Effector CD4-positive, alpha-beta T cell (primary cell): ENCODE data around the gene GPR75.
"Not testable (repeated sequence)": the region's sequence is repeated elsewhere in the genome, so short reads cannot be mapped to it uniquely, and the experiment has no call there.

Experiments
- DNase-seq: peaks from one replicate; pipeline ENCODE4 v3.0.0-alpha.2; 2020

Gene GPR75

DNA sequence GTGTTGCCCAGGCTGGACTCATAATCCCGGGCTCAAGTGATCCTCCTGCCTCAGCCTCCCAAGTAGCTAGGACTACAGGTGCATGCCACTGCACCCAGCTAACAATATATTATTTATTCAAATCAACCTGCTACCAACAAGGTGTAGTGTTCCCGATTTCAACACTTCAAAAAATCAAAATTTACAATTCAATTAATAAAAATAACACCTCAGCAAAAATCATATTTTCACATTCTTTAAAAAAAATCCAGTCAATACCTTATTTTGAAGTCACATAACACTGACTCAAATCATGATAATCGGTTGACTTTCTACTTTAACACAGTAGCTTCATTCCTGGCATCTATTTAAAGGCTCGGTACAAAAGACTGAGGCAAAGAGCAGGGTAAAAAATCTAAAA, 7.2 kb downstream of the GPR75 start:
- no peak for DNase-seq

DNA sequence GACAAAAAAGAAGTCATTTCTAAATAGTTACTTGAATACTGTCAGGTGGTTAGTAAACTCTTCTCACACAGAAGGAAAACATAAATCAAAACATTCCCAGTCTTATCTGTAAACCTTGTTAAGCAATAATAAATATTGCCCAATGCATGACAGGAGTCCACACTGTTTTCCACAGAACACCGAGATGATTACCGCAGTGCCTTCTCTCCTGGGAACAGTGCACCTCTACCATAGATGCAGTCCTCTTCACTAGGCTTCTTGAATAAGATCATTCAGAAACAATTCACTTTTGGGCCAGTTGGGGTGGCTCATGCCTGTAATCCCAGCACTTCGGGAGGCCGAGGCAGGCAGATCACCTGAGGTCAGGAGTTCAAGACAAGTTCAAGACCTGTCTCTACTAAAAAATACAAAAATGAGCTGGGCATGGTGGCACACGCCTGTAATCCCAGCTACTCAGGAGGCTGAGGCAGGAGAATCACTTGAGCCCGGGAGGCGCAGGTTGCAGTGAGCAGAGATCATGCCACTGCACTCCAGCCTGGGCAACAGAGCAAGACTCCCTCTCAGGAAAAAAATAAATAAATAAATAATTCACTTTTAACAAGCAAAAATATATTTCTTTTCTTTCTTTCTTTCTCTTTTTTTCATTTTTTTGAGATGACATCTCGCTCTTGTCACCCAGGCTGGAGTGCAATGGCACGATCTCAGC, 8.6 kb downstream of the GPR75 start:
- DNase-seq = not testable (repeated sequence)

DNA sequence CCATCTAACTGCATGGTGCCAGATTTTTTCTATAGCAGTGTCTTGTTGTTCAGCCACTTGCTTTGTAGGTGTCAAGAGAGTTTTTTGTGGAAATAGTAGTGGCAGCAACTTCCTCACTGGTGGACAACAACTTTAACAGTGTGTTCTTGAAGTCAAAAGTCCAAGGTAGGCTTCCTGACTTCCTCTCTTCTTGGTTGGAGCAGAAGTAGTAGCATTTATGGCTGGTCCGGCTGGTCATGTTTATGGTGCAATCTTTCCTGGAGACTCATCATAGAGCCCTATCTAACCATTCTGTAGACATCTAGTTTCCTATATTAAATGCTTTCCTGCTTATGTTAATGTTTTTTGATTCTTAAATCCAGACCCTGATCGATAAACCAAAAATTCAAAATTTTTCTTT, 11.7 kb downstream of the GPR75 start:
- DNase-seq = no peak

DNA sequence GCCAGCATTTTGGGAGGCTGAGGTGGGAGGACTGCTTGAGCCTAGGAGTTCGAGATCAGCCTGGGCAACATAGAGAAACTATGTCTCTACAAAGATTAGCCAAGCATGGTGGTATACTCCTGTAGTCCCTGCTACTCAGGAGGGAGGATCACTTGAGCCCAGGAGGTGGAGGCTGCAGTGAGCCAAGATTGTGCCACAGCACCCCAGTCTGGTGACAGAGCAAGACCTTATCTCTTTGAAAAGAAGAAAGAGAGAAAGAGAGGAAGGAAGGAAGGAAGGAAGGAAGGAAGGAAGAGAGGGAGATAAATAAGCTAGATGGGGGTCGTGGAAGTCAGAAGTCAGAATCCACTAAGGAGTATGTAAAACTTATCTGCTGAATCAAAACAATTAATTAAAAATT, 16.2 kb downstream of the GPR75 start:
- DNase-seq = no peak

DNA sequence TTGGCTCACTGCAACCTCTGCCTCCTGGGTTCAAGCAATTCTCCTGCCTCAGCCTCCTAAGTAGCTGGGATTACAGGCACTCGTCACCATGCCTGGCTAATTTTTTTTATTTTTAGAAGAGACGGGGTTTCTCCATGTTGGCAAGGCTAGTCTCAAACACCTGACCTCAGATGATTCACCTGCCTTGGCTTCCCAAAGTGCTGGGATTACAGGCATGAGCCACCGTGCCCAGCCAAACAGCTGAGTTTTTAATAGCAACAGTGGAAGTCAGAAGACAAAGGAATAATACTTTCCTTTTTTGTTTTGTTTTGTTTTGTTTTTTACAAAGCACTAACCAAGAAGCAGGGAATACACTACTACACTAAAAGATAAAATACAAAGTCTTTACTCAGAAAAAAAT, 16.9 kb downstream of the GPR75 start:
- DNase-seq = no peak

- DNase-seq = not testable (repeated sequence)
These were observed 18.1 kb downstream of the GPR75 start for GRCh38 chr2:53841651-53842050.

DNA sequence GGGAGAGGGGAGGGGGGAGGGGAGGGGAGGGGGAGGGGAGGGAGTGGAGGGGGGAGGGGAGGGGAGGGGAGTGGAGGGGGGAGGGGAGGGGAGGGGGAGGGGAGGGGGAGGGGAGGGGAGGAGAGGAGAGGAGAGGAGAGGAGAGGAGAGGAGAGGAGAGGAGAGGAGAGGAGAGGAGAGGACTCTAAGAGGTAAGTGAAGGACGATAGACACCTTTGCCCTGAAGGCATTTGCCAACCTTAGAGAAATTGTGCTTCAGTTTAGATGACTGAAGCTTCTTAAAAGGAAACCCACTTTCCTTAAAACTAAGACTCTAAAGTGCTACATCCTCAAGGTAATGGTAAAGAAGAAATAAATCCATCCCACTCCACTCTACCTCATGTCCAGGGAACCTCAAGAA, 19.2 kb downstream of the GPR75 start:
- DNase-seq = no peak

DNA sequence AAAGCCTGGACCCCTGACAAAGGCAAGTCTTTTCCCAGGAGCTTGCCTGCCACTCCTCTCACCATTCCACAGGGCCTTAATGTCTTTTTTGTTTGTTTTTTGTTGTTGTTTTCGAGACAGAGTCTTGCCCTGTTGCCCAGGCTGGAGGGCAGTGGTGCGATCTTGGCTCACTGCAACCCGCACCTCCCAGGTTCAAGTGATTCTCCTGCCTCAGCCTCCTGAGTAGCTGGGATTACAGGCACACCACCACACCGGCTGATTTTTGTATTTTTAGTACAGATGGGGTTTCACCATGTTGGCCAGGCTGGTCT, 29.8 kb downstream of the GPR75 start:
- not testable (repeated sequence) for DNase-seq

DNA sequence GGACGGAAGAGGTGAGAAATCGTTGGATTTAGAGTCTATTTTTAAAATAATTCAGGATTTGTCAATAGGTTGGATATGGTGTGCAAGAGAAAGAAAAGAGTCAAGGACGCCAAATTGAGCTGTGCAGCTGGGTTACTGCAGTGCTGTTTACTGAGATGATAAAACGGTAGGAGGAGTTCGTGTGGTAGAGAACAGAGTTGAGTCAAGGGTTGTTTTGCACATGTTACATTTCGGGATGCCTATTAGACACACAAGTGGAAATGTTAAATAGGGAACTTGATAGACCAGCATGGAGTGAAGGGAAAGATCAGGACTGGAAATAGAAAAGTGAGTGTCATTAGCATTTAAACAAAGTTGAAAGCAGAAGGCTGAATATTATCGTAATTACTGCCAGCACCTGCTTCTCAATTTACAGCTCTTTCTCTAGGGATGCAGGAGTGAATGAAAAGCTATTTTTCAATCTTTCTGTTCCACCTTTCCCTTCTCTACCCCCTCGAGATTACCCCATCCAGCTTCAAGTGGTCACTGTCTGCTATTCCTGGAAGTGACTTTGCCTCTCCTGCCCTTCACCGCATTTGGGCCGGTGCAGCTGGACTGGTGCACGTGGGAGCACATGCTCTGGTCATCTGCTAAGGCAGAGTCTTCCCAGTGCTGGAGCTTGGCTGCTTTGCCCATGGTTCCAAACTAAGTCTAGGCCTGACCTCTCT, 30.3 kb downstream of the GPR75 start:
- DNase-seq = no peak

DNA sequence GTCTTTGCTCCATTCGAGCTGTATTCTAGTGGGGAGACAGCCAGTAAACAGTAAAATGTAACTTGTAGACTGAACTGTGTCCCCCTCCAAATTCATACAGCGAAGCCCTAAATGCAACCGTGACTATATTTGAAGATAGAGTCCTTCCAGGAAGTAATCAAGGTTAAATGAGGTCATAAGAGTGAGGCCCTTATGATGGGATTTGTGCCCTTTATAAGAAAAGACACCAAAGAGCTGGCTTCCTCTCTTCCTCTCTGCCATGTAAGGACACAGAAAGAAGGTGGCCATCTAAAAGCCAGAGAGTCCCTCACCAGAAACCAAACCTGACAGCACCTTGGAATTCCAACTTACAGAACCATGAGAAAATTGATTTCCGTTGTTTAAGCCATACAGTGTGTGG, 31.4 kb downstream of the GPR75 start:
- DNase-seq = no peak

DNA sequence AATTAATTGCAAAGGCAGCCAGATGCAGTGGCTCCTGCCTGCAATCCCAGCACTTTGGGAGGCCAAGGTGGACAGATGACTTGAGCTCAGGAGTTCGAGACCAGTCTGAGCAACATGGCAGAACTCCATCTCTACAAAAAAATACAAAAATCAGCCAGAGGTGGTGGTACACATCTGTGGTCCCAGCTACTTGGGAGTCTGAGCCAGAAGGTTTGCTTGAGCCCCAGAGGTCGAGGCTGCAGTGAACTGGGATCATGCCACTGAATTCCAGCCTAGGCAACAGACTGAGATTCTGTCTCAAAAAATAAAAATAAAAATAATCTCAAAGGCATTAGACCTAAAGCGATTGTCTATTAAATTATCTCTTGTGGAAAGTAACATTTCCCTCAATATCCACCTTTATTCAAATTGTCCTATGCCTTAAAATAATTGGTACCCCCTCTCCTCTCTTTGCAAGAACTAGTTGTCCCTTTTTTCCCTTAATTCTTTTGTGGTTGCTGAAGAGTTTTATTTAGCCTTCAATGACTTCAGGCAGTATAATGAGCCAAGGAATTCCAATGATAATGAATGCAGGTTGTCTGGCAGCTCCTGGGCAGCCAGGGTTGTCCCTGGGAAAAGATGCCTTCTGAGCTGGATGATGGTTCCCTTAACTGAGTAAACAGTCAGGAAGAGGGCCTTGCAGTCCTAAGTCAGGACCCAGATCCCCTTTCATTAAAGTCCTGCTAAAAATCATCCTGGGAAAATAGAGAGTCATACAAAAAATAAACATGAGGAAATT, 32.2 kb downstream of the GPR75 start:
- DNase-seq = no peak

DNA sequence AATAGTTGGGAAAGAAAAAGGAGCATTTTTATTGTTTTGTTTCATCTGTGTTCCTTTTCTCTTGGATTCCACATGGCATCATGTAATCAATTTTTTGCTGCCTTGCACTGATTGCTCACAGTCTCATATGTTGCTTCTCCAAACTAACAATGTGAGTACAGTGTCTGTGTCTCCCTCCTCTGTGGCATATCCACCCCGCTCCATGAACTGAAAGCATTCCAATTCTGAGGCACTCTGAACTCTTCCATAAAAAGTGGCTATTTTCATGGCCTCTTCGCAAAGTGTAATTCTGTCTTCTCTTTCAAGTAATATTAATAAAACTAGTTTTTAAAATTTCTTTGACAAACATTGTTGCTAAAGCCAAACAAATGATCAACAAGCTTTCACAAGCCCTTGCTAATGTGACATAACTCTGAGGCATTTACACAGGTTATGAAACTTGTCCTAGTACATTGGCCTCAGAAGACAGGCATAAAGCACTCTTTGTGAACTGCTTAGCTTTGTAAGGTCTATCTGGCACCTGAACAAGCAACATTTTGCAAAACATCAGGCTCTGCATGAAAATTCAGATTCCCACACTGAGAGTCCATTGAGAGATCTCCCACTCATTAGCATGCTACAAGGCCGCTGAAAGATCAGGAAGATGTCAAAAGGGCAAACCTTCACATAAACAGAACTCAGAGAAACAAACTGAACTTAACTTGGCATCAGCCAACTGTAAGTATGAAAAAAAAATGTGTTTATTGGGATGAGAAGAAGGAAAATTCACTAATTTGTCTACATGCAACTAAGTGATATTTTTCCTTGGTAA, 33.0 kb downstream of the GPR75 start:
- DNase-seq = no peak

GRCh38 chr2:53826030-53826410, 33.7 kb downstream of the GPR75 start:
- DNase-seq = no peak

GRCh38 chr2:53823639-53824038, 36.1 kb downstream of the GPR75 start:
- not testable (repeated sequence) for DNase-seq

DNA sequence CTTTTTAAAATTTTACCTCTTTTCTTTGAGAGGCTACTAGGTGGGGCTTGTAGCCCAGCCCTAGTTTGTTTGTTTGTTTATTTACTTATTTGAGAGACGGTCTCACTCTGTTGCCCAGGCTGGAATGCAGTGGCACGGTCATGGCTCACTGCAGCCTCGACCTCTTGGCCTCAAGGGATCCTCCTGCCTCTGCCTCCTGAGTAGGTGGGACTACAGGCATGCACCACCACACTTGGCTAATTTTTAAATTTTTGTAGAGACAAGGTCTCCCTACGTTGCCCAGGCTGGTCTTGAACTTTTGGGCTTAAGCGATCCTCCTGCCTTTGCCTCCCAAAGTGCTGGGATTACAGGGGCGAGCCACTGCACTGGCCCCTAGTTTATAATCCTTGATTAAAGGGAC, 38.0 kb downstream of the GPR75 start:
- DNase-seq = no peak

DNA sequence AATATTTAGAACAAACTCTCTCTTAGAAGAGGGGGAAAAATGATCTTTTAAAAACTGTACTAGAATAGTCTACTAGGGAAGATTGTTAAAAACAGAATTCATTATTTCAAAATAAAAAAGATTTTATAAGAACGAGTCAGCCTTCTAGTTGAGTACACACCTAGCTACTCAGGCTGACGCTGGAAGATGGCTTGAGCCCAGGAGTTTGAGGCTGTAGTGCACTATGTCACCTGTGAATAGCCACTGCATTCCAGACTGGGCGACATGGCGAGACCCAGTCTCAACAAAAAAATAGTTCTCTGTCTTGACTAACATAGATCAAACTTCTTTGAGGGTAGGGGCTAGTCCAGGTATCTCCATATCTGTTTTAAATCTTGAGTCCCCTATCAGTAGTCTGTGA, 39.1 kb downstream of the GPR75 start:
- no peak for DNase-seq

GRCh38 chr2:53820048-53820447, 39.7 kb downstream of the GPR75 start:
- no peak for DNase-seq

- DNase-seq = no peak
These were observed 40.1 kb downstream of the GPR75 start for GRCh38 chr2:53819634-53820033.

DNA sequence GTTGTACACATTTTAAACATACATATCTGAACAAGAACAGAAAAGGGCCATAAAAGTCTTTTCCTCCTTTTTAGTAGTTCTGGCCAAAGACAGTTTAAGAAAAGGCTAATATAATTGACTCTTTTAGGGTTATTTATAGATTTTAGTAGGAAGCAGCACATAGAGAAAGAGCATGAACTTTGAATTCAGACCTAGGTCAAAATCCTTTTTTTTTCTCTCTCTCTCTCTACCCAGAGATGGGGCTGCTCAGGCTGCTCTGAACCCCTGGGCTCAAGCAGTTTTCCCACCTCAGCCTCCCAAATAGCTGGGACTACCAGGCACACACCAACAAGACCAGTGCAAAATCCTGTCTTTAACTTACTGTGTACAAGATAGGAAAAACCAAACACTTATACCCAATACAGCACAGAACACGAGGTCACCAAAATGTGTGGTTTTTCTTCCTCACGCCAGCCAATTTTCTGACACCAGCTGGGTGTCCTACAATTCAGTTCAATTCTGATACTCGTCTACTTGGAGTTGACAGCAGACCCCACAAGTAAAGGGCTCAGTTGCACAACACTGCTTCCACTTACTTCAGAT, 40.8 kb downstream of the GPR75 start:
- no peak for DNase-seq

- no peak for DNase-seq
These were observed 46.6 kb downstream of the GPR75 start for GRCh38 chr2:53813151-53813550.

DNA sequence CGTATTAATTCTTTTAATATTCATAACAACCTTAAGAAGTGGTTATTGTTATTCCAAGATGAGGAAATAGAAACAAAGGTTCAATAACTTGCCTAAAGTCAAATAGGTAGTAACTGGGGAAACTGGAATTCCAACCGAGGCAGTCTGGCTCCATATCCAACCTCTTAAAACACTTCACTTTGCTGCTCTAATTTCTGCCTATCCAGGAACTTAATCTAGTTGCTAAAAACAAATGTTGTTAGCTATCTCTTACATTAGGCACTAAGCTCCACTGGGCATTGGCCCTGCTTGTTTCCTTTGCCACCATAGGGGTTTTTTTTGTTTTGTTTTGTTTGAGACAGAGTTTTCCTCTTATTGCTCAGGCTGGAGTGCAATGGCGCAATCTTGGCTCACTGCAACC, 48.2 kb downstream of the GPR75 start:
- DNase-seq = no peak
